Progenitor cell of endocrine pancreas (in vitro differentiated cells): ENCODE data around the gene C1orf226. TPM values are rescaled to one million over a fixed set of nuclear protein-coding genes. Genes with fewer than 3 reads are reported as not detected.

Experiments
- DNase-seq: peaks from one replicate; pipeline ENCODE4 v3.0.0; 2021; ENCODE audit warnings: low spot score; ENCODE audit not compliant: unreplicated experiment
- H3K27ac Mint-ChIP-seq: 2 replicates; pipeline ENCODE4 v1.8.0; 2021; ENCODE audit warnings: mild to moderate bottlenecking, moderate library complexity, mixed read lengths
- H3K27me3 Mint-ChIP-seq: 2 replicates; pipeline ENCODE4 v1.8.0; 2021; ENCODE audit warnings: mixed read lengths
- H3K36me3 Mint-ChIP-seq: 2 replicates; pipeline ENCODE4 v1.8.0; 2022; ENCODE audit warnings: mixed read lengths; ENCODE audit not compliant: insufficient read depth
- H3K4me1 Mint-ChIP-seq: 2 replicates; pipeline ENCODE4 v1.8.0; 2021; ENCODE audit warnings: low read depth, mixed read lengths
- H3K4me3 Mint-ChIP-seq: 2 replicates; pipeline ENCODE4 v1.8.0; 2021; ENCODE audit warnings: low read depth, mild to moderate bottlenecking, moderate library complexity, mixed read lengths
- H3K9me3 Mint-ChIP-seq: 2 replicates; pipeline ENCODE4 v1.8.0; 2021; ENCODE audit warnings: low read depth, mixed read lengths
- total RNA-seq: library from RNA; stranded (reverse); gene quantifications from 2 replicates; pipeline ENCODE4 v1.2.1, GENCODE V29; 2021
- TF ChIP-seq, protein P1 (sequence below): fragments of 200-600 bp; sonication (generic); IDR thresholded peaks from one replicate; pipeline ENCODE4 v1.5.0; 2021; ENCODE audit warnings: antibody characterized with exemption, mild to moderate bottlenecking; ENCODE audit not compliant: unreplicated experiment

C1orf226 gene
- total RNA-seq, 1 donor from 2014 or later = 6.5 TPM

- Mint-ChIP-seq H3K4me3 (no peak overlapping the region), H3K27me3 (no peaks in the 10 kb centered on the region), H3K27ac (no peak overlapping the region), H3K36me3 (no peaks in the 10 kb centered on the region), H3K4me1 (no peaks in the 10 kb centered on the region), H3K9me3 (no peaks in the 10 kb centered on the region)
- DNase-seq = no peak
- TF ChIP-seq, protein P1, sequence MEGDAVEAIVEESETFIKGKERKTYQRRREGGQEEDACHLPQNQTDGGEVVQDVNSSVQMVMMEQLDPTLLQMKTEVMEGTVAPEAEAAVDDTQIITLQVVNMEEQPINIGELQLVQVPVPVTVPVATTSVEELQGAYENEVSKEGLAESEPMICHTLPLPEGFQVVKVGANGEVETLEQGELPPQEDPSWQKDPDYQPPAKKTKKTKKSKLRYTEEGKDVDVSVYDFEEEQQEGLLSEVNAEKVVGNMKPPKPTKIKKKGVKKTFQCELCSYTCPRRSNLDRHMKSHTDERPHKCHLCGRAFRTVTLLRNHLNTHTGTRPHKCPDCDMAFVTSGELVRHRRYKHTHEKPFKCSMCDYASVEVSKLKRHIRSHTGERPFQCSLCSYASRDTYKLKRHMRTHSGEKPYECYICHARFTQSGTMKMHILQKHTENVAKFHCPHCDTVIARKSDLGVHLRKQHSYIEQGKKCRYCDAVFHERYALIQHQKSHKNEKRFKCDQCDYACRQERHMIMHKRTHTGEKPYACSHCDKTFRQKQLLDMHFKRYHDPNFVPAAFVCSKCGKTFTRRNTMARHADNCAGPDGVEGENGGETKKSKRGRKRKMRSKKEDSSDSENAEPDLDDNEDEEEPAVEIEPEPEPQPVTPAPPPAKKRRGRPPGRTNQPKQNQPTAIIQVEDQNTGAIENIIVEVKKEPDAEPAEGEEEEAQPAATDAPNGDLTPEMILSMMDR = no peak
Observed at GRCh38 chr1:162369571-162369970, 12.0 kb upstream of the C1orf226 start.

GRCh38 chr1:162370161-162370560 lies 11.4 kb upstream of the C1orf226 start:
- no peaks in the 10 kb centered on the region for H3K27me3 Mint-ChIP-seq
- TF ChIP-seq, protein P1 = no peak
- no peaks in the 10 kb centered on the region for H3K9me3 Mint-ChIP-seq
- H3K27ac Mint-ChIP-seq = no peak overlapping the region
- no peaks in the 10 kb centered on the region for H3K36me3 Mint-ChIP-seq
- H3K4me3 Mint-ChIP-seq = no peak overlapping the region
- H3K4me1 Mint-ChIP-seq = no peaks in the 10 kb centered on the region
- DNase-seq = no peak

GRCh38 chr1:162370721-162371120 lies 10.8 kb upstream of the C1orf226 start:
- DNase-seq = no peak
- Mint-ChIP-seq H3K27ac (no peak overlapping the region), H3K4me3 (no peak overlapping the region), H3K9me3 (no peaks in the 10 kb centered on the region), H3K4me1 (no peaks in the 10 kb centered on the region), H3K27me3 (no peaks in the 10 kb centered on the region), H3K36me3 (no peaks in the 10 kb centered on the region)
- TF ChIP-seq, protein P1 = no peak

GRCh38 chr1:162371611-162372010 lies 9.9 kb upstream of the C1orf226 start:
- Mint-ChIP-seq H3K27me3 (no peaks in the 10 kb centered on the region), H3K4me1 (peaks cover 3% of the 10 kb centered on the region), H3K36me3 (no peaks in the 10 kb centered on the region), H3K4me3 (no peak overlapping the region), H3K27ac (no peak overlapping the region), H3K9me3 (no peaks in the 10 kb centered on the region)
- TF ChIP-seq, protein P1 = no peak
- DNase-seq = no peak

DNA sequence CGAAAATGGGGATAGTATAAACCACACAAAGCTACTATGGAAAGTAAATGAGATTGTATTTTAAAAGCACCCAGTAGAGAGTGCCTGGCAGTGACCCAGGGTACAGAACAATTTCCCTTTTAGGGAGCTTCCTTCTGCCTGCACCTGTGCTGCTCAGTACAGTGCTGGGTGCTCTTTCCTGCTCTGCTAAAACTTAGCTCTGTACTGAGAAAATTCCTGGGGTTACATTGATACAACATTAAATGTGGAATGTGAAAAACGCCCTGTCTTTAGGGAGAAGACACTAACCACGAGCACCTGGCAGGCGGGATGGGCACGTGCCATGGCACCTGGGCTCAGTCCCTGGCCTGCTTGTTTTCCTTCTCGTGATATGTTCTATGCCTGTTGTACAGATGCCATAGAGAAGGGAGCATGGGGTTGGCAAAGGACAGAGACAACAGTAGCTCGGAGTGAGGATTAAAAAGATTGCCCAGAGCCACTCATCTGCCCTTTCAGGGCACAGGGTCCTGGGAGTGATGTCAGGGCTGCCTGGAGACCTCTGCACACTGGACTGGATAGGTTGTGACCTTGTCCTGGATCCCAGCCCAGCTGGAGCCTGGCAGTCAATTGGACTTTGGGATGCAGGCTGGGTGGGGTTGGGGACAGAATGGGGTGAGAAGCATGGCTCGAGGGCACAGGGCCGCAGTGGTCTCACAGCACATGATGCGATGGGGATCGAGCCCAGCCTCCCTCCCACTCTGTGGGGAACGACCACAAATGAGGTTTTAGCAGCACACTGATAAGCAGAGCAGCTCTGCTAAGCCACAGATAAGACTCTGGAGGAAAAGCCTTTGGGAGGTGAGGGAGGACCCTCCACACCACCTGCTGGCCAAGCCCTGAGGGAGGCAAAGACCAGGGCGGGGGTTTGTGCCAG lies 9.1 kb upstream of the C1orf226 start:
- Mint-ChIP-seq H3K9me3 (no peaks in the 10 kb centered on the region), H3K27me3 (no peaks in the 10 kb centered on the region), H3K27ac (no peak overlapping the region), H3K4me3 (no peak overlapping the region), H3K36me3 (no peaks in the 10 kb centered on the region), H3K4me1 (peaks cover 6% of the 10 kb centered on the region)
- DNase-seq = no peak
- TF ChIP-seq, protein P1 = no peak
